OCI-LY7 (cell line): Measurements from ENCODE around the gene ANKFN1. TPM values are rescaled to one million over a fixed set of nuclear protein-coding genes. Genes with fewer than 3 reads are reported as not detected.

ENCODE experiments used
- BruUV-seq: library from RNA; stranded (reverse); fragments of 400-500 nt; replicated peaks from 2 replicates; lab custom pipeline; 2021; lab: Mats Ljungman, UMichigan
- CTCF ChIA-PET: fragments of 300-600 bp; sonication (Branson Sonifier 250); formaldehyde crosslinking; loops from one replicate; lab custom pipeline; 2022; ENCODE audit warnings: antibody characterized with exemption; ENCODE audit not compliant: unreplicated experiment; lab: Charles Lee
- POLR2A ChIA-PET: fragments of 300-600 bp; sonication (Branson Sonifier 250); formaldehyde crosslinking; loops from one replicate; lab custom pipeline; 2022; ENCODE audit warnings: antibody characterized with exemption; lab: Charles Lee
- DNase-seq: peaks from one replicate; pipeline ENCODE4 v3.0.0-alpha.2; 2015; ENCODE audit warnings: low spot score
- H2AFZ ChIP-seq: fragments of 200-600 bp; sonication (generic), shearing (Covaris generic); 2 replicates; pipeline ENCODE4 v1.6.1; 2014; ENCODE audit warnings: mild to moderate bottlenecking, antibody characterized with exemption, low read length, moderate library complexity
- H3K27ac ChIP-seq: fragments of 200-600 bp; sonication (generic); 2 replicates; pipeline ENCODE4 v1.5.1; 2014; ENCODE audit warnings: mixed run types, low read depth, mild to moderate bottlenecking, moderate library complexity, low read length, inconsistent platforms; ENCODE audit not compliant: poor library complexity, severe bottlenecking
- H3K36me3 ChIP-seq: fragments of 200-600 bp; sonication (generic); 2 replicates; pipeline ENCODE4 v1.6.1; 2014; ENCODE audit warnings: mild to moderate bottlenecking, antibody characterized with exemption, low read length, moderate library complexity, mixed read lengths; ENCODE audit not compliant: insufficient read depth
- H3K4me1 ChIP-seq: fragments of 200-600 bp; sonication (generic); 2 replicates; pipeline ENCODE4 v1.5.1; 2014; ENCODE audit warnings: mild to moderate bottlenecking, low read length; ENCODE audit not compliant: insufficient read depth, poor library complexity, severe bottlenecking
- H3K4me2 ChIP-seq: fragments of 200-600 bp; sonication (generic); 2 replicates; pipeline ENCODE4 v1.6.1; 2014; ENCODE audit warnings: mild to moderate bottlenecking, low read length
- H3K4me3 ChIP-seq: fragments of 200-600 bp; sonication (generic); 2 replicates; pipeline ENCODE4 v1.5.1; 2014; ENCODE audit warnings: mild to moderate bottlenecking, low read depth, low read length; ENCODE audit not compliant: poor library complexity, severe bottlenecking
- H3K79me2 ChIP-seq: fragments of 200-600 bp; sonication (generic); 2 replicates; pipeline ENCODE4 v1.6.1; 2016; ENCODE audit warnings: low read depth, mild to moderate bottlenecking, low read length, moderate library complexity, mixed read lengths; ENCODE audit not compliant: insufficient read depth
- H3K9me2 ChIP-seq: fragments of 200-600 bp; sonication (generic); 2 replicates; pipeline ENCODE4 v1.6.1; 2016; ENCODE audit warnings: mild to moderate bottlenecking, low read length, mixed read lengths; ENCODE audit not compliant: insufficient read depth
- H3K9me3 ChIP-seq: fragments of 200-600 bp; sonication (generic); 2 replicates; pipeline ENCODE4 v1.6.1; 2014; ENCODE audit warnings: mild to moderate bottlenecking, mixed run types, low read length, mixed read lengths
- H4K20me1 ChIP-seq: fragments of 200-600 bp; sonication (generic); 2 replicates; pipeline ENCODE4 v1.6.1; 2014; ENCODE audit warnings: mild to moderate bottlenecking, antibody characterized with exemption, low read length, moderate library complexity, mixed read lengths; ENCODE audit not compliant: insufficient read depth
- CTCF ChIP-seq: fragments of 200-600 bp; sonication (generic); conservative IDR thresholded peaks from 2 replicates; pipeline ENCODE4 v1.5.1; 2014; ENCODE audit warnings: mild to moderate bottlenecking, antibody characterized with exemption, low read length, moderate library complexity, mixed read lengths
- EZH2phosphoT487 ChIP-seq: fragments of 200-600 bp; sonication (generic); IDR thresholded peaks from 2 replicates; pipeline ENCODE4 v1.6.1; 2018; ENCODE audit warnings: low read depth, borderline replicate concordance, mild to moderate bottlenecking, mixed run types, antibody characterized with exemption, low read length, moderate library complexity, mixed read lengths
- intact Hi-C: fragments of 100-400 bp; cut with micrococcal nuclease; formaldehyde crosslinking; loops from one replicate; pipeline ENCODE4 v1.10.0; 2022; ENCODE audit not compliant: unreplicated experiment
- total RNA-seq, 2 experiments: library from RNA; depleted of rRNA in 1 of 2; stranded (reverse); fragments of >200 nt in 1 of 2; shearing (Covaris generic) in 1 of 2; gene quantifications; 2 replicates each; pipeline ENCODE4 v1.2.3, GENCODE V29; 2014 to 2022

The ANKFN1 gene
- total RNA-seq, 2 experiments from 2014 or later: 0.67 TPM; not detected in 1

- no peaks in the 10 kb centered on the region for H3K9me2 ChIP-seq
- no peaks in the 10 kb centered on the region for H3K79me2 ChIP-seq
- intact Hi-C loops: no loop called here
- BruUV-seq: no TSS peak
- CTCF ChIA-PET: no interaction called here
- no peak overlapping the region for H3K27ac ChIP-seq
- H3K9me3 ChIP-seq: no peaks in the 10 kb centered on the region
- no peak for DNase-seq
- no peaks in the 10 kb centered on the region for H3K36me3 ChIP-seq
- no peaks in the 10 kb centered on the region for H3K4me1 ChIP-seq
- POLR2A ChIA-PET: interaction anchor here (0.5 to 1.5 kb wide), 3 partner anchors 12 to 237 kb away, joined by 3 to 4 read pairs (median 3); no protein-coding TSS in a partner anchor
- H3K4me2 ChIP-seq: no peak overlapping the region
- TF ChIP-seq EZH2phosphoT487 (no peak), CTCF (no peak)
- no peaks in the 10 kb centered on the region for H4K20me1 ChIP-seq
- H2AFZ ChIP-seq: no peak overlapping the region
- no peak overlapping the region for H3K4me3 ChIP-seq
These were observed 78.4 kb downstream of the ANKFN1 start for GRCh38 chr17:56231693-56232092.

- Histone ChIP-seq H2AFZ (no peak overlapping the region), H3K9me2 (no peaks in the 10 kb centered on the region), H4K20me1 (no peaks in the 10 kb centered on the region), H3K4me3 (no peak overlapping the region), H3K27ac (no peak overlapping the region), H3K36me3 (no peaks in the 10 kb centered on the region), H3K79me2 (no peaks in the 10 kb centered on the region), H3K9me3 (no peaks in the 10 kb centered on the region), H3K4me1 (no peaks in the 10 kb centered on the region), H3K4me2 (no peak overlapping the region)
- intact Hi-C loops: no loop called here
- CTCF ChIA-PET: no interaction called here
- POLR2A ChIA-PET: interaction anchor here (1.0 kb wide), 1 partner anchor 13 kb away, joined by 4 read pairs; no protein-coding TSS in a partner anchor
- TF ChIP-seq EZH2phosphoT487 (no peak), CTCF (no peak)
- DNase-seq: no peak
- BruUV-seq: no TSS peak
These were observed 91.1 kb downstream of the ANKFN1 start for GRCh38 chr17:56244268-56244890.

GRCh38 chr17:56247816-56248215, 94.5 kb downstream of the ANKFN1 start:
- TF ChIP-seq EZH2phosphoT487: no peak
- TF ChIP-seq CTCF: no peak

More at GRCh38 chr17:56247816-56248215, 94.5 kb downstream of the ANKFN1 start:
- no peak overlapping the region for H3K4me3 ChIP-seq
- H3K27ac ChIP-seq: no peak overlapping the region
- H3K4me1 ChIP-seq: no peaks in the 10 kb centered on the region
- H4K20me1 ChIP-seq: no peaks in the 10 kb centered on the region
- no peaks in the 10 kb centered on the region for H3K9me2 ChIP-seq
- intact Hi-C loops: no loop called here
- BruUV-seq: no TSS peak
- no peak for DNase-seq
- ChIA-PET CTCF (no interaction called here), POLR2A (interaction anchor here (1.5 kb wide), 1 partner anchor 15 kb away, joined by 3 read pairs; no protein-coding TSS in a partner anchor)
- H2AFZ ChIP-seq: no peak overlapping the region
- no peaks in the 10 kb centered on the region for H3K9me3 ChIP-seq
- H3K4me2 ChIP-seq: no peak overlapping the region
- no peaks in the 10 kb centered on the region for H3K79me2 ChIP-seq
- H3K36me3 ChIP-seq: no peaks in the 10 kb centered on the region
